Activated CD8-positive, alpha-beta T cell treated with anti-CD3 and anti-CD28 coated beads, Interleukin-2, amount 10 ng/mL, durations not matched to agents 7 days and 5 days (primary cell): Measurements from ENCODE around the gene ATP5ME. TPM values are rescaled to one million over a fixed set of nuclear protein-coding genes. Genes with fewer than 3 reads are reported as not detected.

ENCODE experiments used
- ATAC-seq: fragments of 150-1000 bp; cut with Tn5 transposase; one replicate; pipeline ENCODE4 v1.10.0; 2021; ENCODE audit warnings: moderate library complexity
- CTCF ChIA-PET: fragments of 350-600 bp; sonication (Branson Sonifier 250); formaldehyde crosslinking; loops from one replicate; lab custom pipeline; 2021; ENCODE audit warnings: antibody characterized with exemption; lab: Charles Lee
- POLR2A ChIA-PET: fragments of 350-600 bp; sonication (Branson Sonifier 250); formaldehyde crosslinking; loops from one replicate; lab custom pipeline; 2021; ENCODE audit warnings: antibody characterized with exemption; lab: Charles Lee
- DNase-seq: peaks from one replicate; pipeline ENCODE4 v3.0.0-alpha.2; 2020
- H3K27ac Mint-ChIP-seq: one replicate; pipeline ENCODE4 v1.8.0; 2021; ENCODE audit warnings: mild to moderate bottlenecking, mixed read lengths
- H3K27me3 Mint-ChIP-seq: one replicate; pipeline ENCODE4 v1.8.0; 2021; ENCODE audit warnings: low read depth, mixed read lengths
- H3K36me3 Mint-ChIP-seq: one replicate; pipeline ENCODE4 v1.8.0; 2021; ENCODE audit warnings: low read depth, mixed read lengths
- H3K4me1 Mint-ChIP-seq: one replicate; pipeline ENCODE4 v1.8.0; 2021; ENCODE audit warnings: low read depth, mixed read lengths
- H3K4me3 Mint-ChIP-seq: one replicate; pipeline ENCODE4 v1.8.0; 2021; ENCODE audit warnings: mild to moderate bottlenecking, mixed read lengths
- H3K9me3 Mint-ChIP-seq: one replicate; pipeline ENCODE4 v1.8.0; 2022; ENCODE audit warnings: mixed read lengths; ENCODE audit not compliant: insufficient read depth
- total RNA-seq, 2 experiments: library from RNA; stranded (reverse); gene quantifications; one replicate each; pipeline ENCODE4 v1.2.3, GENCODE V29; 2021

Gene ATP5ME
- total RNA-seq, 2 experiments from 2014 or later: 243 to 267 TPM

GRCh38 chr4:680551-680927 is 6.5 kb upstream of the ATP5ME start:
- DNase-seq (no peak), ATAC-seq (no peak)
- Mint-ChIP-seq H3K27me3 (no peaks in the 10 kb centered on the region), H3K4me3 (peak overlapping the region; percentile 64), H3K27ac (peak overlapping the region; percentile 74), H3K4me1 (peaks cover 22% of the 10 kb centered on the region), H3K36me3 (no peaks in the 10 kb centered on the region), H3K9me3 (no peaks in the 10 kb centered on the region)
- ChIA-PET CTCF (no interaction called here), POLR2A (interaction anchor here (0.6 to 0.7 kb wide), 3 partner anchors 9 to 22 kb away, joined by 3 read pairs; no protein-coding TSS in a partner anchor)

DNA sequence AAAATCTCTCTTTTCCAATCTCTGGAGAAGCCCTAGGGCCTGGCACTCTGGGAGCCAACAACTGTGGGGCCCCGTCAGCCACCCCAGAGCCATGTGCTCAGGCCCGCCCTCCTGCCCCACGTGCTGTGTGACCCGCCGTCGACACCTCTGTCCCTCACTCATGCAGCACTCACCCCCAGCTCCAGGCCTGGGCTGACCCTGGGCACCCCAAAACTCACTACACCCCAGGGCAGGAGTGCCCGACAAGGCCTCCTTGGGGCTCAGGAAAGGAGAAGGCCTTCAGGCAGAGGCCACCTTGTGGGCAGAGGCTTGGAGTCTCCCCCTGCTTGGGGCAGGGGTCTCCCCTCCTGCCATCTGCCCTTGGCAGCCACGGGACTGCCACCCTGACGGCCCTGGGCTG is 6.0 kb upstream of the ATP5ME start:
- DNase-seq (no peak), ATAC-seq (no peak)
- Mint-ChIP-seq H3K27ac (peak overlapping the region; percentile 74), H3K36me3 (no peaks in the 10 kb centered on the region), H3K27me3 (no peaks in the 10 kb centered on the region), H3K4me1 (peaks cover 26% of the 10 kb centered on the region), H3K4me3 (peak overlapping the region; percentile 64), H3K9me3 (no peaks in the 10 kb centered on the region)
- ChIA-PET POLR2A (interaction anchor here (0.6 to 0.7 kb wide), 3 partner anchors 8 to 21 kb away, joined by 3 read pairs; no protein-coding TSS in a partner anchor), CTCF (no interaction called here)

DNA sequence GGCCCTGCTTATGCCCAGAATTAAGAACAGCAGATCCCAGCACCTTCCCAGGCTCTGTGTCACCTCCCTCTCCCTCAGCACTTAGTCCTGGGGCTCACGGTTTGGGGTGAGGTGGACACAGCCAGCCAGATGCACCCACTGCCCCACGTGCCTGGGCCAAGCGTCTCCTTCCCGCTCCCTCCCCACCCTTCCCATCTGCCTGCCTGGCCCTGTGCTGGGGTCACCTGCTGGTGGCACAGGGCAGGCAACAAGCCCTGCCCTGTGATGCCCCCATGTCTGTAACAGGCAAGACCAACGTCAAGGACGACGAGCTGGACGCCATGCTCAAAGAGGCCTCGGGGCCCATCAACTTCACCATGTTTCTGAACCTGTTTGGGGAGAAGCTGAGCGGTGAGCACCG is 5.6 kb upstream of the ATP5ME start:
- Mint-ChIP-seq H3K27ac (no peak overlapping the region), H3K27me3 (no peaks in the 10 kb centered on the region), H3K36me3 (no peaks in the 10 kb centered on the region), H3K4me3 (no peak overlapping the region), H3K4me1 (peaks cover 26% of the 10 kb centered on the region), H3K9me3 (no peaks in the 10 kb centered on the region)
- POLR2A ChIA-PET: no interaction called here
- DNase-seq (no peak), ATAC-seq (no peak)
- CTCF ChIA-PET: no interaction called here

DNA sequence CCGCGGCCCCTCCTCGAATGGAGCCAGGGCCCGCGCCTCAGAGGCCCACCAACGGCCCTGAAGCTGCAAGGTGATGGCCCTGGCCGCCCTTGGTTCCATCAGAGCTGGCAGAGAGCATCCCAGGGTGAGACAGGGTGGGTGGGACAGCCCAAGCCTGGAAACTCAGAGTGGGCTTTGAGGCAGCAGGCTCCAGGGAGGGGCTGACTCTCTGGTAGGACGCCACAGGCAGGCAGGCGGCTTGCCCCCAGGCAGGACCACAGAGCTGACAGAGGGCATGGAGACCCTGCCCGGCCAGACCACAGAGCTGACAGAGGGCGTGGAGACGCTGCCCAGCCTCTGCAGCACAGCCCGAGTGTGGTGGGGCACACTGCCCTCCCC is 5.0 kb upstream of the ATP5ME start:
- Mint-ChIP-seq H3K27me3 (no peaks in the 10 kb centered on the region), H3K36me3 (no peaks in the 10 kb centered on the region), H3K4me1 (peaks cover 26% of the 10 kb centered on the region), H3K4me3 (no peak overlapping the region), H3K27ac (no peak overlapping the region), H3K9me3 (no peaks in the 10 kb centered on the region)
- ChIA-PET CTCF (no interaction called here), POLR2A (no interaction called here)
- DNase-seq (no peak), ATAC-seq (no peak)

- ChIA-PET POLR2A (no interaction called here), CTCF (no interaction called here)
- no peak for ATAC-seq
- Mint-ChIP-seq H3K27ac (no peak overlapping the region), H3K27me3 (no peaks in the 10 kb centered on the region), H3K36me3 (peaks cover 1% of the 10 kb centered on the region), H3K4me1 (peaks cover 22% of the 10 kb centered on the region), H3K4me3 (no peak overlapping the region), H3K9me3 (no peaks in the 10 kb centered on the region)
- no peak for DNase-seq
Observed at GRCh38 chr4:678331-679103, 4.4 kb upstream of the ATP5ME start.

DNA sequence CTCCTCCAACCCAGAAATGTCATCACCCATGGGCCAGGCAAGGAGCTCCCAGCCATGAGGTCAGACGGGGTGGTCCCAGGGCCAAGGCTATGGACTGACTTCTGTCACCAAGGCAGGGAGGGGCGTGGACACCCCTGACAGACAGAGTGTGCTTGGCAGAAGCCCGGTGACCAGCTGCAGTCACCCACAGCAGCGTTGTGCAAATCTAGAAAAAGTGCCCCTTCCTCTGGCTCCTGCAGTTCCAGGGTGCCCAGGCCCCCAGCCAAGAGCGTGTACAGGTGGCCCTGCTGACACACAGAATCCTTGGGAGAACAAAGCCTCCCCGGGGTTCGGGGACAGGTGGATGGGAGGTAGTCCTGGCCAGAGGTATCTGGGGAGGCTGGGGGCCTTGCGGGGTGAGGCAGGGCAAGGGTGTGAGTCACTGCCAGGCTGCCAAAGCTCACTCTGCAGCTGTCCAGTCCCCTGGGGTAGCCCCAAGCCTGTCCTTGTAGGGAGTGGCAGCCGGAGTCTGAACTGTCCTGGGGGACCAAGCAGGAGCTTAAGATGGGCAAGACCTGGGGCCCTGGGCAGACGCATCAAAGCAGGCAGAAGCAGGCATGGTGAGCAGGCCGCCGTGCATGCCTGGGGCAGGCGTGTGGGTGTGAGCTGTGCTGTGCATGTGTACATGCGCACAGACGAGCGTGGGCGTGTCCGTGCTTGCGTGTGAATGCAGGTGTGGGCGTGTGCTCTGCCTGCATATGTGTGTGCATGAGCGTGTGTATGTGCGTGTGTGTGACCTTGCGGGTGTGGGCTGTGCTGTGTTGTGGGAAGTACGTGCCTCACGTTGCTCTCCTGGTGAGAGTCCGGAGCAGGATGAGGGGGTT is 3.6 kb upstream of the ATP5ME start:
- POLR2A ChIA-PET: no interaction called here

DNA sequence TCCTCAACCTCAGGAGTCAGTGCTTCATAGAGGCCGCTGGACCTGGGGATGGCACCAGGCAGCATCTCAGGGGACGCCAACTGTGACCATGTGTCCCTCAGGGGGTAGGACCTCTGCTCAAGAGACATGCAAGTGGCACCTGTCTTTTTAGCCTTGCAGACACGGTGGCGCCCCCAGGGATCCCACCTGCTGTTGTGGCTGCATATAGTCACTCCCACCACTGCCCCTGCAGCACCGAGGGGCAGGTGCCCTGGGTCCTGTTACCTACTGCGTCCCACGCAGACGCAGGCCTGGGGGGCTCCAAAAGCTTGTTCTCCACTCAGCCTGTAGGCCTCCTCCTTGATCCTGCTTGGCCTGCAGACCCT is 2.8 kb upstream of the ATP5ME start:
- ATAC-seq (no peak), DNase-seq (no peak)
- peaks cover 30% of the 10 kb centered on the region for H3K4me1 Mint-ChIP-seq
- no peaks in the 10 kb centered on the region for H3K9me3 Mint-ChIP-seq
- H3K36me3 Mint-ChIP-seq: peaks cover 16% of the 10 kb centered on the region
- H3K4me3 Mint-ChIP-seq: no peak overlapping the region
- no peak overlapping the region for H3K27ac Mint-ChIP-seq
- POLR2A ChIA-PET: no interaction called here
- H3K27me3 Mint-ChIP-seq: no peaks in the 10 kb centered on the region
- CTCF ChIA-PET: no interaction called here

More for the DNA sequence above, 3.6 kb upstream of the ATP5ME start:
- no peaks in the 10 kb centered on the region for H3K27me3 Mint-ChIP-seq
- peaks cover 27% of the 10 kb centered on the region for H3K4me1 Mint-ChIP-seq
- CTCF ChIA-PET: no interaction called here
- ATAC-seq (no peak), DNase-seq (no peak)
- H3K36me3 Mint-ChIP-seq: peaks cover 9% of the 10 kb centered on the region
- H3K9me3 Mint-ChIP-seq: no peaks in the 10 kb centered on the region
- no peak overlapping the region for H3K4me3 Mint-ChIP-seq
- H3K27ac Mint-ChIP-seq: no peak overlapping the region

- Mint-ChIP-seq H3K9me3 (no peaks in the 10 kb centered on the region), H3K36me3 (peaks cover 22% of the 10 kb centered on the region), H3K27me3 (no peaks in the 10 kb centered on the region), H3K4me3 (peak overlapping the region; percentile 18), H3K4me1 (peaks cover 28% of the 10 kb centered on the region), H3K27ac (no peak overlapping the region)
- POLR2A ChIA-PET: interaction anchor here (1.0 kb wide), 1 partner anchor 12 kb away, joined by 4 read pairs; no protein-coding TSS in a partner anchor
- no peak for ATAC-seq
- CTCF ChIA-PET: interaction anchor here (2.6 kb wide), 1 partner anchor 15 kb away, joined by 6 read pairs; no protein-coding TSS in a partner anchor
- DNase-seq: no peak
Observed at GRCh38 chr4:675980-676870, 2.1 kb upstream of the ATP5ME start.

GRCh38 chr4:675036-675882 is 1.2 kb upstream of the ATP5ME start:
- Mint-ChIP-seq H3K36me3 (peaks cover 31% of the 10 kb centered on the region), H3K9me3 (no peaks in the 10 kb centered on the region), H3K4me1 (peaks cover 21% of the 10 kb centered on the region), H3K27me3 (no peaks in the 10 kb centered on the region), H3K27ac (peak overlapping the region; percentile 90), H3K4me3 (peak overlapping the region; percentile 86)
- no peak for DNase-seq
- no peak for ATAC-seq
- POLR2A ChIA-PET: interaction anchor here (1.0 to 2.1 kb wide), 4 partner anchors 11 to 72 kb away, joined by 4 to 7 read pairs (median 6); no protein-coding TSS in a partner anchor
- CTCF ChIA-PET: interaction anchor here (1.4 to 2.6 kb wide), 2 partner anchors 9 to 16 kb away, joined by 5 to 6 read pairs; no protein-coding TSS in a partner anchor

- ChIA-PET POLR2A (interaction anchor here (0.8 to 2.1 kb wide), 8 partner anchors 9 to 259 kb away, joined by 3 to 17 read pairs (median 6); partner anchors contain the start of genes GAK, PCGF3 and TMEM175), CTCF (interaction anchor here (0.6 to 2.6 kb wide), 8 partner anchors 8 to 429 kb away, joined by 3 to 11 read pairs (median 4); no protein-coding TSS in a partner anchor)
- Mint-ChIP-seq H3K4me3 (peak overlapping the region; percentile 86), H3K27me3 (no peaks in the 10 kb centered on the region), H3K27ac (peak overlapping the region; percentile 87), H3K36me3 (peaks cover 31% of the 10 kb centered on the region), H3K4me1 (peaks cover 18% of the 10 kb centered on the region), H3K9me3 (no peaks in the 10 kb centered on the region)
- ATAC-seq: peak; percentile 12
- no peak for DNase-seq
Observed at GRCh38 chr4:673349-674091, 556 bp downstream of the ATP5ME start.
